Lower lobe of right lung (tissue), 2 donors: ENCODE results near the gene FAM210A. TPM values are rescaled to one million over a fixed set of nuclear protein-coding genes. Genes with fewer than 3 reads are reported as not detected.

Experiments used
- ATAC-seq, 2 donors: fragments of 200-7000 bp; cut with Tn5 transposase; one replicate each; pipeline ENCODE4 v1.9.1; 2020 to 2022; ENCODE audit warnings: mild to moderate bottlenecking in 2 of 2, moderate library complexity in 2 of 2
- DNase-seq: peaks from one replicate; pipeline ENCODE4 v3.0.0-alpha.2; 2020
- H3K27ac ChIP-seq: fragments of 200-600 bp; one replicate; pipeline ENCODE4 v1.8.0; 2022
- H3K27me3 ChIP-seq: fragments of 200-600 bp; one replicate; pipeline ENCODE4 v1.8.0; 2022; ENCODE audit warnings: low read depth
- H3K36me3 ChIP-seq: fragments of 200-600 bp; one replicate; pipeline ENCODE4 v1.8.0; 2022; ENCODE audit warnings: mild to moderate bottlenecking
- H3K4me1 ChIP-seq: fragments of 200-600 bp; one replicate; pipeline ENCODE4 v1.8.0; 2022
- H3K4me3 ChIP-seq: fragments of 200-600 bp; one replicate; pipeline ENCODE4 v1.8.0; 2022; ENCODE audit warnings: mild to moderate bottlenecking
- H3K9me3 ChIP-seq: fragments of 200-600 bp; one replicate; pipeline ENCODE4 v1.8.0; 2022
- intact Hi-C: fragments of 100-400 bp; cut with DNase I; formaldehyde crosslinking; loops from one replicate; pipeline ENCODE4 v1.11.0; 2022
- total RNA-seq: library from RNA; stranded (reverse); fragmentation: NEBNext Ultra II Directional; extraction: Animal tissue kit (Norgen Biotek cat#: 25700); gene quantifications from one replicate; pipeline ENCODE4 v1.2.1, GENCODE V29; 2021
- TF ChIP-seq, protein P1 (sequence below): fragments of 200-600 bp; IDR thresholded peaks from one replicate; pipeline ENCODE4 v1.8.0; 2022; ENCODE audit warnings: antibody characterized with exemption, mild to moderate bottlenecking
- donor health status: DM: no; HTN: yes; CAD: no; lungs with severe emphysema.

FAM210A gene
- total RNA-seq, 1 donor from 2014 or later: 9.2 TPM

DNA sequence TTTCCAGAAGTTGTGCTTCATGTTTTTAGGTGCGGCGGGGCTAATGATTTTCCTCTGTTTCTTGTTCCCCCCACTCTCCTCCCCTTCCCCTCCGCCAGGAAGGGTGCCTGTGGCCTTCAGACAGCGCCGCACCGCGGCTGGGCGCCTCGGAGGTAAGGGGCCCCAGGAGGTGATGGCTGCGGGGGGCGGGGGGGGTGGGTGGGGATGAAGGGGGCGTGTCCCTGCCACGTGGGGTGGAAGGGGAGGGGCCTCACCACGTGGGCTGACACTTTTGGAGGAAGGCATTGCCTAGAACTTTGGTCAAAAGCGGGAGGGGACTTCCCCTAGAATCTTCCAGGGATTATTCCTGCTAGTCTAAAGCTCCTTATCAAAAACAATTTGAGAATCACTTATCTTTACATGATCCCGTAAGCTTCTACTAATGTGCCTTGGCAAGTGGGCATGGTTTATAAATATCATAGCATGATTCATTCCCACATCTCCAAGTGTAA lies 83.1 kb downstream of the FAM210A start:
- TF ChIP-seq, protein P1, sequence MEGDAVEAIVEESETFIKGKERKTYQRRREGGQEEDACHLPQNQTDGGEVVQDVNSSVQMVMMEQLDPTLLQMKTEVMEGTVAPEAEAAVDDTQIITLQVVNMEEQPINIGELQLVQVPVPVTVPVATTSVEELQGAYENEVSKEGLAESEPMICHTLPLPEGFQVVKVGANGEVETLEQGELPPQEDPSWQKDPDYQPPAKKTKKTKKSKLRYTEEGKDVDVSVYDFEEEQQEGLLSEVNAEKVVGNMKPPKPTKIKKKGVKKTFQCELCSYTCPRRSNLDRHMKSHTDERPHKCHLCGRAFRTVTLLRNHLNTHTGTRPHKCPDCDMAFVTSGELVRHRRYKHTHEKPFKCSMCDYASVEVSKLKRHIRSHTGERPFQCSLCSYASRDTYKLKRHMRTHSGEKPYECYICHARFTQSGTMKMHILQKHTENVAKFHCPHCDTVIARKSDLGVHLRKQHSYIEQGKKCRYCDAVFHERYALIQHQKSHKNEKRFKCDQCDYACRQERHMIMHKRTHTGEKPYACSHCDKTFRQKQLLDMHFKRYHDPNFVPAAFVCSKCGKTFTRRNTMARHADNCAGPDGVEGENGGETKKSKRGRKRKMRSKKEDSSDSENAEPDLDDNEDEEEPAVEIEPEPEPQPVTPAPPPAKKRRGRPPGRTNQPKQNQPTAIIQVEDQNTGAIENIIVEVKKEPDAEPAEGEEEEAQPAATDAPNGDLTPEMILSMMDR: no peak
- DNase-seq (no peak), ATAC-seq (no peak)

GRCh38 chr18:13642440-13642827 lies 83.9 kb downstream of the FAM210A start:
- Histone ChIP-seq H3K27me3 (peaks cover 8% of the 10 kb centered on the region), H3K9me3 (no peaks in the 10 kb centered on the region), H3K36me3 (peaks cover 11% of the 10 kb centered on the region), H3K4me1 (peaks cover 16% of the 10 kb centered on the region), H3K4me3 (no peak overlapping the region), H3K27ac (peak overlapping the region; percentile 69)
- intact Hi-C loops: no loop called here
- TF ChIP-seq, protein P1: no peak
- ATAC-seq: peak in 1 of 2 donors; percentile 10
- DNase-seq: no peak

More for the DNA sequence above, 83.1 kb downstream of the FAM210A start:
- no peaks in the 10 kb centered on the region for H3K9me3 ChIP-seq
- no peak overlapping the region for H3K4me3 ChIP-seq
- H3K27ac ChIP-seq: no peak overlapping the region
- H3K27me3 ChIP-seq: peaks cover 8% of the 10 kb centered on the region
- intact Hi-C loops: no loop called here
- peaks cover 11% of the 10 kb centered on the region for H3K36me3 ChIP-seq
- H3K4me1 ChIP-seq: peaks cover 16% of the 10 kb centered on the region

GRCh38 chr18:13641551-13642439 lies 84.6 kb downstream of the FAM210A start:
- ATAC-seq (peak; percentile 65 to 71), DNase-seq (no peak)
- TF ChIP-seq, protein P1: no peak
- Histone ChIP-seq H3K36me3 (peaks cover 6% of the 10 kb centered on the region), H3K27ac (peak overlapping the region; percentile 69), H3K4me1 (peaks cover 16% of the 10 kb centered on the region), H3K9me3 (no peaks in the 10 kb centered on the region), H3K4me3 (peak overlapping the region; percentile 48), H3K27me3 (peaks cover 8% of the 10 kb centered on the region)
- intact Hi-C loops: no loop called here

DNA sequence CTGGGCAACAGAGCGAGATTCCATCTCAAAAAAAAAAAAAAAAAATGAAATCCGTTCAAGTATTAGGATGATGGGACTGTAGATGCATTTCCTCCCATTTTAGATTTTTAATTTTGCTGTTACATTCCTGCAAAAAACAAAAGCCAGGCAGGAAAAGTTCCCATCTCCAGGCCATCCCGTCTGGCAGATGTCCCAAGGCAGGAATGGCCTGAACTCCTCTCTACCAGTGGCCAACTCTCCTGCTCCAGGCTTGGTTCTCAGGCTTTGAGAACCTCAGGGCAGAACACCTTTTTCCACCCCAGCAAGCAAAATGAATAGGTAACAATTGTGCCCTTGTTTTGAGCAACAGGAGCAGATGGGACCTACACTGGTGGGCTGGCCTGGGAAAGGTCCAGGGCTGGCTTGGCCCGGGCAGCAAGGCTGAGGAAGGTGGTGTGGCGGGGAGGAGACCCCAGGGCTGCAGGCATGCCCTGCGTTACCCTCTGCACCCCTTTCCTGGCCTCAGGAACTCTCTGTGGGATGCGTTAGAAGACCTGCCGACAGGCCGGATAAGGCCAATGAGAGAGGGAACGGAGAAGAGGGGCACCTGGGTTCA lies 86.0 kb downstream of the FAM210A start:
- TF ChIP-seq, protein P1: no peak
- intact Hi-C loops: no loop called here
- peaks cover 16% of the 10 kb centered on the region for H3K4me1 ChIP-seq
- H3K4me3 ChIP-seq: no peak overlapping the region
- no peak for DNase-seq
- no peak for ATAC-seq
- peaks cover 8% of the 10 kb centered on the region for H3K27me3 ChIP-seq
- H3K27ac ChIP-seq: no peak overlapping the region
- peaks cover 4% of the 10 kb centered on the region for H3K36me3 ChIP-seq
- H3K9me3 ChIP-seq: no peaks in the 10 kb centered on the region

DNA sequence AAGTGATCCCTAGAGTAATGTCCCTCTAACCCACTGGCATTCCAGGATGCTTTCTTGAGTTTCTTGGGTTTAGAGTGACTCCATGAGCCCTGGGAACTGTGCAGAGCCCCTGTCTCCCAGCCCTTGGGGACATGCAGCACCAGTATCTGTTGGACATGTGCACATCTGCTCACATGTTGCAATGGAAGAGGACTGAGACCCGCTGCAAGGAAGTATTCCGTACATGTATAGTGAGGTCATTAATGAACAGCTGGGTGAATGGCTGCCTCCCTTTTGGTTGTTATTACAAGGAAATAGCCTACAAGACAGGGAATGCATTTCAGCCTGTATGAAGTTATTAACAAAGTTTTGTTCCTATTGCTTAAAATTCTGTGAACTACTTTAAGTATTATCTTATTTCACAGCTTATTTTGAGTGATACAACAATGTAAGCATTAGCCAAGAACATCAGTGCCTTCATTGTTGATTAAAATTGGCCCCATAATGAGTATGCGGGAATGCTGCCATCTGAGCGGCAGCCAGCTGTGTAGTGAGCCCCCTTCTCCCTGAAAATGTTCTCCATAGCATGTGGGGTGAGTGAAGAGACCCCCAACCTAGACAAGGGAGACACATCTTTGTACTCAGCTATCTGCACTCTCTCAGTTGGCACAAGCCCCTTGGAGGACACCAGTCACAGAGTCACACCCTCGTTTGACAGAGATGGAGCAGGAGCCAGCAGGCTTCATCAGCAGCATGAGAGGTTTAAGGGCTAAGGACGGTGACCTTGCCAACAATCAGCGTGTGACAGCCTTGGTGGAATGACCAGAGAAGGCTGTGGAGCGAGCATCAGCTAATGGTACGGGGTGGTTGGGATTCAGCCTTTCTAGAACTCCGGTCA lies 87.4 kb downstream of the FAM210A start:
- H3K36me3 ChIP-seq: no peaks in the 10 kb centered on the region
- H3K9me3 ChIP-seq: no peaks in the 10 kb centered on the region
- ATAC-seq (no peak), DNase-seq (no peak)
- intact Hi-C loops: no loop called here
- H3K27ac ChIP-seq: no peak overlapping the region
- H3K27me3 ChIP-seq: peaks cover 8% of the 10 kb centered on the region
- peaks cover 16% of the 10 kb centered on the region for H3K4me1 ChIP-seq
- TF ChIP-seq, protein P1: no peak
- H3K4me3 ChIP-seq: no peak overlapping the region
